ENCODE results near the gene JHY. TPM values are rescaled to one million over a fixed set of nuclear protein-coding genes. Genes with fewer than 3 reads are reported as not detected.

JHY gene
- total RNA-seq, 1 donor from 2014 or later, result 7.4 TPM

- Mint-ChIP-seq H3K36me3 (ENCODE audit: low read depth) (peaks cover 3% of the 10 kb centered on the region), H3K27ac (ENCODE audit: unreplicated experiment) (no peak overlapping the region), H3K9me3 (ENCODE audit: low read depth) (no peaks in the 10 kb centered on the region), H3K27me3 (ENCODE audit: low read depth) (no peaks in the 10 kb centered on the region), H3K4me3 (ENCODE audit: unreplicated experiment) (no peak overlapping the region), H3K4me1 (ENCODE audit: low read depth) (peaks cover 11% of the 10 kb centered on the region)
- DNase-seq (ENCODE audit: low spot score), result no peak
- no peak for TF ChIP-seq CTCF (IDR thresholded peaks at IDR 0.05)
Observed at GRCh38 chr11:122897606-122898210, 15.1 kb downstream of the JHY start.

GRCh38 chr11:122898799-122899198, 16.2 kb downstream of the JHY start:
- no peak for DNase-seq (ENCODE audit: low spot score)
- H3K4me1 Mint-ChIP-seq (ENCODE audit: low read depth), result peaks cover 11% of the 10 kb centered on the region
- no peak overlapping the region for H3K4me3 Mint-ChIP-seq (ENCODE audit: unreplicated experiment)
- TF ChIP-seq CTCF (IDR thresholded peaks at IDR 0.05), result no peak
- no peaks in the 10 kb centered on the region for H3K27me3 Mint-ChIP-seq (ENCODE audit: low read depth)
- peaks cover 3% of the 10 kb centered on the region for H3K36me3 Mint-ChIP-seq (ENCODE audit: low read depth)
- no peaks in the 10 kb centered on the region for H3K9me3 Mint-ChIP-seq (ENCODE audit: low read depth)
- no peak overlapping the region for H3K27ac Mint-ChIP-seq (ENCODE audit: unreplicated experiment)

- Mint-ChIP-seq H3K27me3 (ENCODE audit: low read depth) (no peaks in the 10 kb centered on the region), H3K4me3 (ENCODE audit: unreplicated experiment) (no peak overlapping the region), H3K27ac (ENCODE audit: unreplicated experiment) (no peak overlapping the region), H3K4me1 (ENCODE audit: low read depth) (peaks cover 11% of the 10 kb centered on the region), H3K36me3 (ENCODE audit: low read depth) (peaks cover 3% of the 10 kb centered on the region), H3K9me3 (ENCODE audit: low read depth) (no peaks in the 10 kb centered on the region)
- DNase-seq (ENCODE audit: low spot score), result no peak
- TF ChIP-seq CTCF (IDR thresholded peaks at IDR 0.05), result no peak
Observed at GRCh38 chr11:122900587-122901202, 18.1 kb downstream of the JHY start.

GRCh38 chr11:122902951-122903350, 20.4 kb downstream of the JHY start:
- H3K4me1 Mint-ChIP-seq (ENCODE audit: low read depth), result peaks cover 4% of the 10 kb centered on the region
- H3K27ac Mint-ChIP-seq (ENCODE audit: unreplicated experiment), result no peak overlapping the region
- no peak for TF ChIP-seq CTCF (IDR thresholded peaks at IDR 0.05)
- no peaks in the 10 kb centered on the region for H3K36me3 Mint-ChIP-seq (ENCODE audit: low read depth)
- no peak overlapping the region for H3K4me3 Mint-ChIP-seq (ENCODE audit: unreplicated experiment)
- DNase-seq (ENCODE audit: low spot score), result no peak
- H3K27me3 Mint-ChIP-seq (ENCODE audit: low read depth), result no peaks in the 10 kb centered on the region
- H3K9me3 Mint-ChIP-seq (ENCODE audit: low read depth), result no peaks in the 10 kb centered on the region

GRCh38 chr11:122910775-122911174, 28.2 kb downstream of the JHY start:
- Mint-ChIP-seq H3K36me3 (ENCODE audit: low read depth) (peaks cover 2% of the 10 kb centered on the region), H3K4me1 (ENCODE audit: low read depth) (no peaks in the 10 kb centered on the region), H3K27me3 (ENCODE audit: low read depth) (no peaks in the 10 kb centered on the region), H3K9me3 (ENCODE audit: low read depth) (no peaks in the 10 kb centered on the region), H3K27ac (ENCODE audit: unreplicated experiment) (no peak overlapping the region), H3K4me3 (ENCODE audit: unreplicated experiment) (no peak overlapping the region)
- TF ChIP-seq CTCF (IDR thresholded peaks at IDR 0.05), result peak; percentile 76
- DNase-seq (ENCODE audit: low spot score), result no peak

Measured in chondrocyte (in vitro differentiated cells).